Dendritic cell treated with granulocyte-macrophage colony-stimulating factor and Interleukin-4, amounts not matched to agents 40 ng/mL and 50 ng/mL, for 4 days (primary cell): ENCODE measurements around the gene RGS16.

ENCODE experiments used
- H3K27ac Mint-ChIP-seq: one replicate; pipeline ENCODE4 v1.8.0; 2022; ENCODE audit warnings: mild to moderate bottlenecking, mixed read lengths
- H3K27me3 Mint-ChIP-seq: one replicate; pipeline ENCODE4 v1.8.0; 2022; ENCODE audit warnings: mild to moderate bottlenecking, mixed read lengths
- H3K36me3 Mint-ChIP-seq: one replicate; pipeline ENCODE4 v1.8.0; 2022; ENCODE audit warnings: low read depth, mixed read lengths
- H3K4me1 Mint-ChIP-seq: one replicate; pipeline ENCODE4 v1.8.0; 2022; ENCODE audit warnings: low read depth, mixed read lengths
- H3K4me3 Mint-ChIP-seq: one replicate; pipeline ENCODE4 v1.8.0; 2022; ENCODE audit warnings: mild to moderate bottlenecking, moderate library complexity, mixed read lengths
- H3K9me3 Mint-ChIP-seq: one replicate; pipeline ENCODE4 v1.8.0; 2022; ENCODE audit warnings: mixed read lengths
- intact Hi-C: fragments of 100-400 bp; cut with micrococcal nuclease; formaldehyde crosslinking; loops from one replicate; pipeline ENCODE4 v1.15.0; 2022

Gene RGS16

GRCh38 chr1:182568647-182569284, 35.4 kb downstream of the RGS16 start:
- Mint-ChIP-seq H3K9me3 (no peaks in the 10 kb centered on the region), H3K4me1 (no peaks in the 10 kb centered on the region), H3K27ac (no peak overlapping the region), H3K4me3 (no peak overlapping the region), H3K27me3 (no peaks in the 10 kb centered on the region), H3K36me3 (no peaks in the 10 kb centered on the region)
- intact Hi-C loops = no loop called here

- no peaks in the 10 kb centered on the region for H3K27me3 Mint-ChIP-seq
- no peaks in the 10 kb centered on the region for H3K36me3 Mint-ChIP-seq
- intact Hi-C loops = no loop called here
- H3K9me3 Mint-ChIP-seq = no peaks in the 10 kb centered on the region
- H3K4me1 Mint-ChIP-seq = no peaks in the 10 kb centered on the region
- no peak overlapping the region for H3K4me3 Mint-ChIP-seq
- no peak overlapping the region for H3K27ac Mint-ChIP-seq
These were observed 36.6 kb downstream of the RGS16 start for GRCh38 chr1:182567629-182568028.

- intact Hi-C loops = no loop called here
- Mint-ChIP-seq H3K4me3 (no peak overlapping the region), H3K9me3 (no peaks in the 10 kb centered on the region), H3K36me3 (no peaks in the 10 kb centered on the region), H3K27ac (no peak overlapping the region), H3K4me1 (no peaks in the 10 kb centered on the region), H3K27me3 (peaks cover 1% of the 10 kb centered on the region)
These were observed 38.7 kb downstream of the RGS16 start for GRCh38 chr1:182565537-182565936.

GRCh38 chr1:182564406-182565004, 39.7 kb downstream of the RGS16 start:
- Mint-ChIP-seq H3K4me3 (no peak overlapping the region), H3K27me3 (peaks cover 1% of the 10 kb centered on the region), H3K9me3 (no peaks in the 10 kb centered on the region), H3K4me1 (no peaks in the 10 kb centered on the region), H3K36me3 (no peaks in the 10 kb centered on the region), H3K27ac (no peak overlapping the region)
- intact Hi-C loops = no loop called here

- Mint-ChIP-seq H3K4me3 (no peak overlapping the region), H3K36me3 (no peaks in the 10 kb centered on the region), H3K9me3 (no peaks in the 10 kb centered on the region)
These were observed 41.1 kb downstream of the RGS16 start for GRCh38 chr1:182563095-182563494.

GRCh38 chr1:182561456-182561855, 42.7 kb downstream of the RGS16 start:
- H3K4me1 Mint-ChIP-seq = no peaks in the 10 kb centered on the region
- no peak overlapping the region for H3K27ac Mint-ChIP-seq
- H3K36me3 Mint-ChIP-seq = no peaks in the 10 kb centered on the region
- peaks cover 1% of the 10 kb centered on the region for H3K27me3 Mint-ChIP-seq
- intact Hi-C loops = no loop called here
- no peak overlapping the region for H3K4me3 Mint-ChIP-seq
- H3K9me3 Mint-ChIP-seq = no peaks in the 10 kb centered on the region

More at GRCh38 chr1:182563095-182563494, 41.1 kb downstream of the RGS16 start:
- Mint-ChIP-seq H3K27me3 (peaks cover 1% of the 10 kb centered on the region), H3K4me1 (no peaks in the 10 kb centered on the region), H3K27ac (no peak overlapping the region)
- intact Hi-C loops = no loop called here

GRCh38 chr1:182560392-182560984, 43.7 kb downstream of the RGS16 start:
- Mint-ChIP-seq H3K4me1 (no peaks in the 10 kb centered on the region), H3K27me3 (peaks cover 1% of the 10 kb centered on the region), H3K9me3 (no peaks in the 10 kb centered on the region), H3K27ac (no peak overlapping the region), H3K36me3 (no peaks in the 10 kb centered on the region), H3K4me3 (no peak overlapping the region)
- intact Hi-C loops = no loop called here

GRCh38 chr1:182556279-182556678, 47.9 kb downstream of the RGS16 start:
- Mint-ChIP-seq H3K36me3 (no peaks in the 10 kb centered on the region), H3K27me3 (no peaks in the 10 kb centered on the region), H3K4me1 (no peaks in the 10 kb centered on the region), H3K4me3 (no peak overlapping the region), H3K9me3 (peaks cover 11% of the 10 kb centered on the region), H3K27ac (no peak overlapping the region)
- intact Hi-C loops = no loop called here

GRCh38 chr1:182555493-182555892, 48.7 kb downstream of the RGS16 start:
- Mint-ChIP-seq H3K36me3 (no peaks in the 10 kb centered on the region), H3K4me1 (no peaks in the 10 kb centered on the region), H3K27me3 (no peaks in the 10 kb centered on the region), H3K27ac (no peak overlapping the region), H3K4me3 (no peak overlapping the region), H3K9me3 (peaks cover 11% of the 10 kb centered on the region)
- intact Hi-C loops = no loop called here

- H3K4me1 Mint-ChIP-seq = no peaks in the 10 kb centered on the region
- no peak overlapping the region for H3K27ac Mint-ChIP-seq
- no peaks in the 10 kb centered on the region for H3K27me3 Mint-ChIP-seq
- no peak overlapping the region for H3K4me3 Mint-ChIP-seq
- H3K36me3 Mint-ChIP-seq = no peaks in the 10 kb centered on the region
- intact Hi-C loops = no loop called here
- H3K9me3 Mint-ChIP-seq = peaks cover 11% of the 10 kb centered on the region
These were observed 51.7 kb downstream of the RGS16 start for GRCh38 chr1:182552527-182552926.

GRCh38 chr1:182549811-182550210, 54.4 kb downstream of the RGS16 start:
- Mint-ChIP-seq H3K27me3 (peaks cover 3% of the 10 kb centered on the region), H3K4me3 (no peak overlapping the region), H3K4me1 (no peaks in the 10 kb centered on the region), H3K36me3 (no peaks in the 10 kb centered on the region), H3K9me3 (peaks cover 11% of the 10 kb centered on the region), H3K27ac (no peak overlapping the region)
- intact Hi-C loops = no loop called here

- peaks cover 11% of the 10 kb centered on the region for H3K9me3 Mint-ChIP-seq
These were observed 54.8 kb downstream of the RGS16 start for GRCh38 chr1:182549346-182549745.

More at GRCh38 chr1:182549346-182549745, 54.8 kb downstream of the RGS16 start:
- Mint-ChIP-seq H3K4me1 (no peaks in the 10 kb centered on the region), H3K27me3 (peaks cover 3% of the 10 kb centered on the region), H3K36me3 (no peaks in the 10 kb centered on the region), H3K4me3 (no peak overlapping the region), H3K27ac (no peak overlapping the region)
- intact Hi-C loops = no loop called here
